EL (cell line): ENCODE results near the gene MCC.

Source experiments
- DNase-seq: peaks from one replicate; pipeline ENCODE4 v3.0.0-alpha.2; 2016

The MCC gene

DNA sequence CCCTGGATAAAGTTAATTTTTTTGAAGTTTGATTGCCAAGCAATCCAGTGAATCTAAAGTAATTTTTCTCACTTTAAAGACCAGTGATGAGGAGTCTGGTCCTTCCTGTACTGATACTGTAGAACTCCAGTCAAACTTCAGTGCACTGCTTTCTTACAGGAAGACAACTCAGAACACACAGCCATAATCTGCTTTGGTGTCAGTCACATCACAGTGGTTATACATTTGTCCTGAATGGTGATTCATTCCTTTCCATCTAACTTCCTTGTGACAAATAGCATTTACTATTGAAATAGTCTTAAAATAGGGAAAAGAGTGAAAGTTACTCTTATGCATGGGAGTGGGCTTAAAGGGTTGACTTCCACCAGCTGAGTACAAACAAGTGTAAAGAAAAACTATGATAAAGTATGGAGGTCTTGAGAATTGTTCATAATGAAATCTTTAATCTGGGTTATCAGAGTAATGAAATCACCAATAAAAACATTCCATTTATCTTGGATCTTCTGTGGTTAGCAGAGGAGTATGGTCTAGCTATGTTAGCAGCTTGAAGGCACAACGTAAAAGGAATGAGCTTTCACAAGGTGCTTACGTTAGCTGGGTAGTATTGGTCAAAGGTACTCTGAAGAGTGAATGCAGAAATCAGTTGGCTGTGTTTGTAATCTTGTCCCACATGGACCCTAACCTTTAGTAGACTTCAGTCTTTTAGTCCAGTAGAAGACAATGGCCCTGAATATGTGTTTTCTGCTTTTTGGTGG lies 470.2 kb downstream of the MCC start:
- DNase-seq = peak; percentile 29

DNA sequence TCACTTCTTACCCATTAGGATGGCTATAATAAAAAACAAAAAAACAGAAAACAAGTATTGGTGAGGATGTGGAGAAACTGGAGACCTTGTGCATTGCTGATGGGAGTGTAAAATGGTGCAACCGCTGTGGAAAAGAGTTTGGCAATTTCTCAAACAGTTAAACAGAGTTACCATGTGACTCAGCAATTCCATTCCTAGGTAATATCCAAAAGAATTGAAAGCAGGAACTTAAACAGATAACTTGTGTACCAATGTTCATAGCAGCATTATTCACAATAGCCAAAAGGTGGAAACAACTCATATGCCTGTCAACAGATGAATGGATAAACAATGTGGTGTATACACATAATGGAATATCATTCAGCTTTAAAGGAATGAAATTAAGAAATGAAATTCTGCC lies 482.8 kb downstream of the MCC start:
- no peak for DNase-seq

GRCh38 chr5:113003763-113004162 lies 484.5 kb downstream of the MCC start:
- no peak for DNase-seq

GRCh38 chr5:113002423-113002822 lies 485.8 kb downstream of the MCC start:
- no peak for DNase-seq

GRCh38 chr5:113000466-113000865 lies 487.8 kb downstream of the MCC start:
- no peak for DNase-seq

GRCh38 chr5:112998296-112998695 lies 490.0 kb downstream of the MCC start:
- no peak for DNase-seq

DNA sequence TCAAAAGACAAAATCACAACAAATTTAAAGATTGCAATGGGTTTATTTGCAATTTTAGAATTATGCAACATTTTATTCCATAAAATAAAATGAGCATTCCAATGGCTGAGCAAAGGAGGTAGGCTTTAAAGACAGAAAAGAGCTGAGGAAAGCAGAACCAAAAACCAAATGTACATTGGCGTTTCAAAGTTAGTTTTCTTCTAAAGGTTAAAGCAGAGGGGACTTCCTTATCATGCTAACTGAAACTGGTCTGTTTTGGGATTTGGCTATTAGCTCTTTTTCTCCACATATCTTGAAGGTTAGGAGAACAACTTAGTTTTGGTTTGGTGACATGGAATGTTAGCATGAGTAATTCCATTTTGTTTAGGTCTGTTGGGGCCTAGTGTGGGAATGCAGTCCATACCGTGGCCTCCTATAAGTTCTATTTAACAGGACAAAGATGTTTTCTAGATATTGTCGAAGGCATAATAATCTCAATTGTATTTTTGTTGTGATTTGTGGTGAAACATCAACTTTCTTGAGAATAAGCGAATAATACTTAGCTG lies 491.4 kb downstream of the MCC start:
- no peak for DNase-seq

- DNase-seq = peak; percentile 72
Measured at GRCh38 chr5:112995764-112996618, 492.3 kb downstream of the MCC start.

DNA sequence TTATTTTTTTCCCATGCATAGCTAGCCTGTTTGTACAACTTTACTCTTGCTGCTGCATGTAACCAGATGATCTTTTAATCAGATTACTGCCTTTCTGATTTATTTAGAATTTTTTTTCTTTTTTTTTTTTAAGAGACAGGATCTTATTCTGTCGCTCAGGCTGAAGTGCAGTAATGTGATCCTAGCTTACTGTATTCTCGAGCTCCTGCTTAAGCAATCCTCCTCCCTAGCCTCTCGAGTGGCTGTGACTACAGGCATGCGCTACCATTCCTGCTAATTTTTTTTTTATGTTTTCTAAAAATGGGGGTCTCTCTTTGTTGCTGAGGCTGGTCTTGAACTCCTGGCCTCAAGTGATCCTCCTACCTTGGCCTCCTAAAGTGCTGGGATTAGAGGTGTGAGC lies 502.0 kb downstream of the MCC start:
- DNase-seq = no peak

DNA sequence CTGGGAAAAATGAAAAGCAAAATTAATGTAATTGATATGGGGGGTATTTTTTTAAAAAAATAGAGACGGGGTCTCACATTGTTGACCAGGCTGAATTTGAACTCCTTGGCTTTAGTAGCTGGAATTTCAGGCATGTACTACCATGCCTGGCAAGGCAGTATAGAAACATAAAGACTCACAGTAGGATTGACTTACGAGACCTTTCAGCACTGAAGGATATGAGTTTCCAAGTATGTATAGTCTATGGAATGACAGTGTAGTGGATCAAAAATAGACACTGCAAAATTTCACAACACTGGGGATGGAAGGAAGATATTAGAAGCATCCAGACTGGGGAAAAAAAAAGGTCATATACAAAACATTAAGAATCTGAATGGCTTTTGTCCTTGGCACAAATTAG lies 504.9 kb downstream of the MCC start:
- DNase-seq = no peak

- no peak for DNase-seq
Measured at GRCh38 chr5:112979723-112980122, 508.5 kb downstream of the MCC start.

DNA sequence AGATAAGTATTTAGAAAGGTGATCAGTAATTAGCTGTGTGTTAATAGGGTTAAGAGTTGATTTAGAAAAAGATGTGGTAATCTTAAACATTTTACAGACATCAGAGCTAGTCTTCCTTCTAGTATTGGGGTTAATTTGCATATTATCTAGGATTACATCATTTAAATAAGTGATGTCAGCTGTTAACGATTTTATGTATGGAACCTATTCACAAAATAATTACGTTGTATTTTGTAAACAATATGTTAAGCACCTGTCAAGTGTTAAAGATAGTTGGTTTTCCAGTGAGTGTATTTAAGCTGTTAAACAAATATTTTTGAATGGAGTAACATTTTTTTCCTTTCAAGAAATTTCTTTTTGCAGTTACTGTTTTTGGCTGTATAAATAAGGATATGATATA lies 509.4 kb downstream of the MCC start:
- DNase-seq = peak; percentile 9

DNA sequence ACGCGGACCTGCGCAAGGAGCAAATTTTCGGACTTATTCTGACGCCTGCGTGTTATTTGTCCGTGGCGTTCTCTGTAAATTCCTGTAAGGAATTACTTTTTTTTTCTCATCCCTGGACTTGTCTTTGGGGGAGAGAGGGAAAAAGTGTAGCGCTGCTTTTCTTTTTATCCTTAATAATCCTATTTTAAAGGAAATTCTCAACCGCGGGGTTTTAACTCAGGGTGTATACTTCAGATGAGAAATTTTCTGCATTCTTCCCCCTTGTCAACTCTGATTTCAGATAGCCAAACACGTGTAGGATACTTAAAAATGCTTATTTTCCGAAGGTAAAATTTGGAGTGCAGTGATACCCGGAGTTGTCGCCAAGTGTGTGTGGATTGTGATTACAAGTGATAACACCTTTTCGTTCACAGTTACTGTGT lies 510.8 kb downstream of the MCC start:
- DNase-seq = no peak

GRCh38 chr5:112976432-112977309 lies 511.6 kb downstream of the MCC start, which contains the start of gene DCP2:
TSS of gene DCP2 (plus strand) at chr5:112976798. CDS start at chr5:112976934, 136 bp downstream.
- peak; percentile 99 for DNase-seq

DNA sequence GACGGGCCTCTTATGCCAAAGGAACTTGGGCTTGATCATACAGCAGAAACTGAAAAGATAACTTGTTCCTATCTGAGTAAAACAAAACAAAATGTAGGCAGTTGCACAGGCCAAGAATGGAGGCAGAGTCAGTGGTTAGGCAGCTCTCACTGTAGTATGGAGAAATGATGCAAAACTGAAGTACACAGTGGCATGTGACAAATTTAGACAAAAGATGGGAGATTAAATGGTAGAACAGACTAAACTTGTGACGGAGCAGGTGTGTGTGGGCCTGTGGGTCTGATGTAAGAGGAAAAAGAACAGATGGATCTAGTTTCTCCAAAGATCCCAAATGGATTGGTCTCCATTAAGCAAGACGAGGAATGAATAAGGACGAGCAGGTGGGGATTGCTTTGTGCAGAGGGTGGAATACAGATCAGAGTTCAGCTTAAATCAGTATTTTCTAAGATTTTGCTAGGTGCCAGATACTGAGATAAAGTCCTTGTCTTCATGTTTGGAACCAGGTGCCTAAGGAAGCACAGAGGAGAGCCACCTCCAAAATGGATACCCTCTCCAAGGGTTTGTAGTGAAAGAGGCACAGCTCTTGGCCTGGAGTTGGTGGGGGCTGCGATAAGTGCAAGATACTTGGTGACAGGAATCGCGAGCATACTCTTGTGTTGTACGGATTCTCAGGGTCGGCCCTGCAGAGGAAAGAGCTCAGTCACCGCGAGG lies 512.4 kb downstream of the MCC start:
- no peak for DNase-seq

DNA sequence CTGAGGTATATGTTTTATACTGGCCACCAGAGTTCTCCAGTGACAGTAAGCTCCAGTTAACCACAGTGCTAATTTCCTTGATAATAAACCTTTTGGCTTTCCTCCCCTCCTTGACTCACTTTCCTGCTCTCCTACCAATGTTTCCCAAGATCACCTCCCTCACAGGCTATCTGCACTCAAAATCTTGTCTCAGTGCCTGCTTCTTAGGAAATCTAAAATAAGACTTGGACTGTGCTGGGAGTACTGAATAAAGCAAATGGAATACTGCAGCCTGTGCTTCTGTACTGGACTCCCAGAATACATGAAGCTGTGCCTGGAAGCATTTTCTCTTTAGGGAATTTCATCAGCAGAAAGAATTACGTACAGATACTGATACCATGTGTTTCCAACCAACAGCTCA lies 513.4 kb downstream of the MCC start:
- DNase-seq = no peak

DNA sequence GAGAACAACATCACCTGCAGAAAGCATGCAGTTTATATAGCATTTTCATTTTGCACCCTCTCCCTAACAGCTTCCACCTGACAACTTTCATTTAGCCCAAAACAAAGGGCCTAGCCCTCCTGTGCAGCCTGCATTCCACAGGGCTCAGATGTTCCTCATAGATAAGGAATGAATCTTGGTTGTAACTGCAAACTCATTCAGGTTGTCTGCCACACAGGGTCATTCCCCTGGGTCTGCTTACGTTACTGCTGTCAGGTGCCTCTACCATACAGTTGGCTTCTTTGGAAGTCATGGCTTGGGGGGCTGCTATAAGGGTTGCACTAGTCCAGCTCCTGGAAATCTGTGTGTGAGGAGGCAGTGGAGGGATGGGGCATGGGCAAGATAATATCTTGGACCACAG lies 514.3 kb downstream of the MCC start:
- DNase-seq = no peak

DNA sequence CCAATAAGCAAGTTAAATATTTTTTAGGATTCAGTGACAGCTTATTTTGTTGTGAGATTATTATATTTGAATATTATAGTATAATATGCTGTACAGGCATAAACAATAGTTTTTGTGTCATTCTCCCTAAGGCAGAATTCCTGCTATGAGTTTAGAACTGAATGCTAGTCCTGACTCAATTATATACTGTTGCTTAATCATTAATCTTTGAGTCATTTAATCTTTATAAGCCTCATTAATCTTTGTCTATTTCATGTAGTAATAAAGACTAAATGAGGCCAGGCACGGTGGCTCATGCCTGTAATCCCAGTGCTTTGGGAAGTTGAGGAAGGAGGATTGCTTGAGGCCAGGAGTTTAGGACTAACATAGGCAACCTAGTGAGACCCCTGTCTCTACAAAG lies 515.2 kb downstream of the MCC start:
- no peak for DNase-seq
